UCSD-AML1 (cell line): ENCODE measurements around the gene RHBG.
A peak's percentile ranks its signal among the peaks of the same experiment; 100 is the strongest.
"Not testable (repeated sequence)": the region's sequence is repeated elsewhere in the genome, so short reads cannot be mapped to it uniquely, and the experiment has no call there.

Experiments
- DNase-seq: peaks from one replicate; lab custom pipeline; 2025; ENCODE audit not compliant: unreplicated experiment; lab: John Stamatoyannopoulos, UW

The RHBG gene

DNA sequence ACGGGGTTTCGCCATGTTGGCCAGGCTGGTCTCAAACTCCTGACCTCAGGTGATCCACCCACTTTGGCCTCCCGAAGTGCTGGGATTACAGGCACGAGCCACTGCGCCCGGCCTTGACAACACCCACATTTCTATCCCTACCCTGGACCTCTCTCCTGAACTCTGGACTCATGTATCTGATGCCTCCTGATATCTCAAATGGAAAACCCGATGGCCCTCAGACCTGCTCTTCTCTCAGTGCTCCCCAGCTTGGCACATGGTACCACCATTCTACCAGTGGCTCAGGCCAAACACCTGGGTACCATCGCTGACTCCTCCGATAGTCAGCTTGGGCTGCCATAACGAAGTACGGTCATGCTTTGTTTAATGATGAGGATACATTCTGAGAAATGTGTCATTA lies 8.5 kb upstream of the RHBG start:
- no peak for DNase-seq

DNA sequence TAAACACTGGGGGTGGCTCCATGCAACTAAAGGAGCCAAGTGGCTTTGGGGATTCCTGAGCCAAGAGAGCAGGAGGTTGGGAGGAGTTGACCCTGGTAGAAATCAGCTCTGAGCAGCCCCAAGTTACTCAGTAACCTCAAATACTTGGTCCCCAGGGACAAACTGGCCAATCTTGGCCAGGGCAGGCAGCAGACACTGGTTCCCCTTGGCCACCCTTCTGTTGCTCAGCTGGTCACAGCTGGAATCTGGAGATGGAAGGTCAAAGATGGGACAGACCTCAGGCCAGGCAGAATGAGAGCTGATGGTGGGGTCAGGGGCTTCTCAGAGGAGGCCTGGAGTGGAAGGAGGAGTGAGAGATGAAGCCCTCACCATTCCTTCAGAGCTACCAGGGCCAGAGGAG lies 3.3 kb upstream of the RHBG start:
- no peak for DNase-seq

DNA sequence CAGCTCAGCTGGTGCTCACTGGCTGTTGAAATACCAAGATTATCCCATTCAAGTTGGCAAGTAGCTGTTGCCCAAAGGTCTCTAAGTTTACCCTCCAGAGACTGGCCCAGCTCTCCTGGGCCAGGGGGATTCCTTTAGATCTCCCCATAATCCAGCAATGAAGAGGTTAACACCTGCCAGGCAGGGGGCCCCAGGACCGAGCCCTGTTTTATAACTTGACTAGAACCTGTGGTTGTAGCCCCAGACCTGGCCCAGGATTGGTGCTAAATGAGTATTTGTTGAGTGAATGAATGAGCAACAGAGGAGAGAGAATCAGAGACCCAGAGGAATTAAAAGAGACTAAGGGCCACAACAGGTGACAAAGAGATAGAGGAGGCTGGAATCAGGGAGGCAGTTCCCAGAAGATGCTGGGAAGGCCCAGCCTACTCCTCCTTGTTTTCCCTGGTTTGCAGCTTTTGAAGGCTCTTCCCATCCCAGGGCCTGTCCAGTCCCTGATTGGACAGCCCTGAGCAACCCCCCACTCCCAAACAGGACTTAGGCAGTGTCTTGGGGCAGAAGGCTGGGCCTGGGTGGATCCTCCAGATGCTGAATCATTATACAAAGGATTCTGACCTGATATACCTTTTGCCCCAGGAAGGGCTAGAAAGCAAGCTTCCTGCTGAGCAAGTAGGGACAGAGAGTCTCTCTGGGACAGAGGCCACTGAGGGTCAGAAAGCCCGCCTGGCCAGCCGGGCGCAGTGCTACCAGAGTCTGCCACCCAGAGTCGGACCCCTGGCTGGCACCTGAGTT lies 2.4 kb upstream of the RHBG start:
- no peak for DNase-seq

DNA sequence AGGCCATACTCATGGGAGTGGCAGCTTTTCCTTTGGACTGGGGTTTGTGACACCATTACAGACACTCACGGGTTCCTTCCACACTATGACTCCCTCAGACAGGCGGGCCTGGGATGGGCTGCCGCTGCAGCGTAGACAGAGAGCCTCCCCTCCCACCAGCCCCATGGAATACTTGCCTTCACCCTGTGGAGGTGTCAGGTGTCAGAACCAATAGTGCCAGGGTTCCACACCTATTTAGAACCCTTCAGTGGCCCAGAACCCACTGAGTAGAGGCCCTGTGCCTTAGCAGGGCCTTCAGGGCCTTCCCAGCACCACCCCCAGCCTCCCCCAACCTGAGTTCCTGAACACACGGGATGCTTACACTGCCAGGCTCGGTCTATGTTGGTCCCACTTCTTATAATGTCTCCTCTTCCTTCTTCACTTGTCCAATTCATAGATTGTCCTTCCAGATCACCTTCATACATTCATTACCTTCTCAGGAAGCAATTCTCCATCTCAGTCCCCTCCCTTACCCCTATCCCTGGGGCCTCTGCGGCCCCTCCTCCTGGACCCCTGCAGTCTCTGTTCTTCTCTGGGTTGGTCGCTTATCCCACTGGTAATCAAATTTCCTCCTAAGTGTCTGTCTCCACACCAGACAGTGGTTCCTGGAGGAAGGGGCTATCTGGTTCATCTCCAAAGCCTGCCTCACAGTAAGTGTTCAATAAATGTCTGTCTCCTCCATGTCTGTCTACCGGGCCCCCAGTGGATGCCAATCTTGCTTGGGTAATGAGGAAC lies 1.4 kb upstream of the RHBG start:
- DNase-seq, result no peak

DNA sequence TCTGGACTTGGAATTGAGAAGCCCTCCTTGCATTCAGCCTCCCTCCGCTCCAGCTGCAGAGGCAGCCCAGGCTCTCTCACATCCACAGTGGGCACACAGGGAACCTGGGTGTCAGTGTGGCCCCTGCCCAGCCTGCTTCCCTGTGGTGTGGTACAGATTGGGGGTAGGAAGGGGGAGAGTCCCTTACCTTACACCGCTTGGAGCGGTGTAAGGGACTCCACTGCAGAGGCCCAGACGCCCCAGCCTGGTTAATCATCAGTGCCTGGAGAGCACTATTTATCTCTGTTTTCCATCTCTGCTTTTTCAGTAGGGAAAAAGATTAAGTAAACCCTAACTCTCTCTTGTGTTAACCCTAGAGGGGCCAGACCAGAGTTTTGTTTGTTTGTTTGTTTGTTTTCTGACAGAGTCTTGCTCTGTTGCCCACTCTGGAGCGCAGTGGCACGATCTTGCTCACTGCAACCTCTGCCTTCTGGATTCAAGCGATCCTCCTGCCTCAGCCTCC lies 803 bp upstream of the RHBG start:
- DNase-seq, result no peak

DNA sequence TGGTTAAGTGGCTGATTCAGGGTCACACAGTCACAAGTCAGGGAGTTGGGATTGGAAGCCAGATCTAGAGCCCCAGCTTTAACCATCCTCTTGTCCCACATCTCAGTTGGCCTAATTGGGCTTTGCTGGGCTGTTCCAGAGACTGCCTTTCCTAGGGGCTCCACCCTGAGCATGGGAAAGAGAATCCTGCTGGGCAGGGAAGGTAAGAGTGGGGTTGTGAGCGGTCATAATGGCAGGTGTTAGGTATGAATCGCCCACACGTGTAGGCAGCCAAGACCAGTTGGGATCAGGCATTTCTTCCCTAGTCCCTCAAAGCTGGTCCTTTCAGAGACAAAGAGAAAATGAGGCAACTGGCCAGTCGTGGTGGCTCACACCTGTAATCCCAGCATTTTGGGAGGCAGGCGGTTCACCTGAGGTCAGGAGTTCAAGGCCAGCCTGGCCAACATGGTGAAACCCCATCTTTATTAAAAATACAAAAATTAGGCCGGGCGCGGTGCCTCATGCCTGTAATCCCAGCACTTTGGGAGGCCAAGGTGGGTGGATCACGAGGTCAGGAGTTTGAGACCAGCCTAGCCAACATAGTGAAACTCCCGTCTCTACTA lies 775 bp downstream of the RHBG start:
- DNase-seq, result not testable (repeated sequence)

DNA sequence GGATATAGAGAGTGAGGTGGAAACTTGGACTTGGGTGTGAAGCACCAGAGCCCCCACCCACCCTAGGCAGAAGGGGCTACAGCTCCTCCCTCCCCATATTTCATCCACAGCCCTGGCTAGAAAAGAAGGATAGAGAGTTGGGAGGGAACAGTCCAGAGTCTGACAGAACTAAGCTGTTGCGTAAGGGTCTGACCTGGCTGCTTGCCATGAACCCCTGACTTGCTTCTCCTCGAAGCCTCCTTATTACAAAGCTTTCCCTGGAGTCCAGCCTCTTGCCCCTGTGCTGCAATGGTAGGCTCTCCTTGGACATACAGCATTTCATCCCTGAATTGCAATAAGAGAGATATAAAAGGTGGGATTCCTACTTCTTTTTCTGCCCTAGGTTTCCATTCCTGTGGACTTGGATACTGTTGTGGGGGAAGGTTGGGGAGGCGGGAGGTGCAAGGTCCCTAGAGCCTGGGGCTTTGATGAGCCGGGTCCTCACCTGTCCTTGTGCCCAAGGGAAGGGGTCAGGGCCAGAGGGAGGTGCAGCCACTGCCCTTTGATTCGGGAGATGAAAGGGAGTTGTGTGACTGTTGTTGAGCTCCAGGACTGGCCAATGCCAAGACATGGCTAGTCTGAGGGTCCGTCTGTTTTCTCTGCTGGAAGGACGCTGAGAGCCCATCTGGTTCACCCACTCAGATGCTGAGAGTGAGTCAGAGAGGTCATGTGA lies 2.7 kb downstream of the RHBG start:
- DNase-seq, result no peak

DNA sequence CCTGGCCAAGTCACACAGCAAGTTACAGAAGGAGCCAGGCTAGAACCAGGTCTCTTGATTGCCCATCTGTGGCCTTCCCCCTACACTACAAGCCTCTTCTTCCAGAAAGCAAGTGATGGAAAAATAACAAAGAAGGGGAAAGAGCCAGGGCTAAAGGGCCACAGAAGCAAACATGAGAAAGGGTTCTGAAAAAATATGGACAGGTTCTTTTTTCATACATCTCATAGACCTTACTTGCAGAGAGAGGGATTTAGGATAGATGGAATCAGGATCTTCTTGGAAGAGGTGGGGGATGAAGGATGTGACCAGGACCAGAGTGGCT lies 3.2 kb downstream of the RHBG start:
- no peak for DNase-seq

DNA sequence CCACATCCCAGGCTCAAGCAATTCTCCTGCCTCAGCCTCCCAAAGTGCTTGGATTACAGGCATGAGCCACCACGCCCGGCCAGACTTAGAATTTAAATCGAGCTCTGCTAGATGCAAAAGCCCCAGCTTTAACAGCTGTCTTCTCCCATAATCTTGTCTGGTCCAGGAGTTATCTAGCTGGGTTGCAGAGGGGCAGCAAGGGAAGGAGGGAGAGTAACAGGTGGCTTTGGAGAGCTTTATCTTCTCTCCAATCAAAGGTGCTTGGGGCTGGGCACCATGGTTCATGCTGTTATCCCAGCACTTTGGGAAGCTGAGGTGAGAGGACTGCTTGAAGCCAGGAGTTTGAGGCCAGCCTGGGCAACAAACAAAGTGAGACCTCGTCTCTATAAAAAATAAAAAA lies 3.9 kb downstream of the RHBG start:
- DNase-seq, result no peak

DNA sequence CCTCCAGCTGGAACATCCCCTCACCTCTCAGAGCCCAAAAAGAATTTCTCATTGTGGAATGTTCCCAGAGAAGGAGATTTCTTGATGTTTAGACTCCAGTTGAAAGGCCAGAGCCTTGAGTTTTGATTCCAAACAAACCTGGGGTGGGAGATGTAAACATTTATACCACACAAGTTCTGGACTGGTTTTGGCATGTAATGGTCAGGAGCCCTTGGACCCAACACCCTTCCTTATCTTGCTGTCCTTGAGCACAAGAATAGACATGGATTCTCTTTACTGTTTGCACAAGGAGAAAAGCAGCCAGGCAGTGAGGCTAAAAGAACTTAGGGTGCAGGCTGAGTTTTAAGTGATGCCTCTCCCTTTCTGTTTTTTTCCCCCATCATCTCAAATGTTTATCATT lies 4.5 kb downstream of the RHBG start:
- no peak for DNase-seq

DNA sequence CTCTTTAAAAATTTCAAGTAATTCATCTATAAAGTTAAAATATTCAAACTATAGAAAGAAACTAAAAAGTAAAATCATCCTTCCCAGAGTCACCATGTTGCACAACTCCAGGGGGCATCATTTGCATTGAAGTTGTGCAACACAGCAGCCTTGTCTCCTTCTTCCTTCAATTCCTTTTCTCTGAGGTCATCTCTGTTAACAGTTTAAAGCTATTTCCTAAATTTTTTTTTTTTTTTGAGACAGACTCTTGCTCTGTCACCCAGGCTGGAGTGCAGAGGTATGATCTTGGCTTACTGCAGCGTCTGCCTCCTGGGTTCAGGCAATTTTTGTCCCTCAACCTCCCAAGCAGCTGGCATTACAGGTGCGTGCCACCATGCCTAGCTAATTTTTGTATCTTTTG lies 7.1 kb downstream of the RHBG start:
- DNase-seq, result no peak

DNA sequence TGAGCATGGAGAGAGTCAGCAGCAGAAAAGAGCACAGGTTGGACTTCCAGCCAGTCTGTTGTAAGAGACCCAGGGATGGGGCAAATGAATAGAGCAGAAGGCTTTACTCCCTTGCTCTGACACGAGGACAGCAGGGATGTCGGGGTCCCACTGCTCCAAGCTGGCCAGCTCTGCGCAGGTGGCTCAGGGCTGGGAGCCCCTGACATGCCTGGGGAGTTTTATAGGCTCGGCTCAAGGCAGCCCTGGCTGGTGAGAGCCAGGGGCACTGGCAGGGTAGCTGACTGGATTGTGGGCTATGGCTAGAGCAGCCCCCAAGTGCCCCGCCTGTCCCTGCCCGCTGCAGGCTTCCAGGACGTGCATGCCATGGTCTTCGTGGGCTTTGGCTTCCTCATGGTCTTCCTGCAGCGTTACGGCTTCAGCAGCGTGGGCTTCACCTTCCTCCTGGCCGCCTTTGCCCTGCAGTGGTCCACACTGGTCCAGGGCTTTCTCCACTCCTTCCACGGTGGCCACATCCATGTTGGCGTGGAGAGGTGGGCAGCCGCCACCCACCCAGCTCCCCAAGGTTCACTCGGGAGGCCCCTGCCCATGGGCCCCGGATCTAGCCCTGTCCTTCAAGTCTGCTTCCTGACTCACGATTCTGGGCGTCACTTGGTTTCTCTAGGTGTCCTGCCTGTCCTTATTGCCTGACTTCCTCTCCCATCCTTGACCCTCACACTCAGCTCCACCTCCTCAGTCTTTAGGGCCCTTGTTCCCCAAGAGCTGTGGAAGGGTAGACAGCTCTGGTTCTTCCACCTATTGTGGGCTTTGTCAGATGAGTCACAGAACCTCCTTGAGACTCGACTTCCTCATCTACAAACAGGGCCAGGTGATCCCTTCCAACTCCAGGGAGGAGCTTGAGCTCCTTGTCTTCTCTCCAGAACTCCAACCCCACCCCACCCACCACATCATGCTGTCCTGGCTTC lies 8.2 kb downstream of the RHBG start:
- no peak for DNase-seq

DNA sequence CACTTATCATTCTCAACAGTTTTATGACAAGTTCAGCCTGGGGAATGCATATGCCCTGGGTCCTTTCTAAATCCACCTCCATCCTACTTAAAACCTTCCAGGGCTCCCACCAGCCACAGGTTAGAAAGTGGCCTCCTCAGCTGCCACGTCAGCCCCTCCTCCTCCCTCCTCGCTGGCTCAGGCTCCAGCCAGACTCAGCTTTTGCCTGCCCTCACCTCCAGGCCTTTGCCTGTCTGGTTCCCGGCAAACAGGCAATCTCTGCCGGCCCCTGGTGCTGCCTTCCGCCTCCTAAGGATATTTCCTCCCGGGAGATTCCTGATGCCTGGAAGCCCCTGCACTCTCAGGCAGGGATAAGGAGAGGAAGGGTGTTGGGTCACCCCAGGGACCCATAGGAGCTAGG lies 9.5 kb downstream of the RHBG start:
- DNase-seq, result no peak

DNA sequence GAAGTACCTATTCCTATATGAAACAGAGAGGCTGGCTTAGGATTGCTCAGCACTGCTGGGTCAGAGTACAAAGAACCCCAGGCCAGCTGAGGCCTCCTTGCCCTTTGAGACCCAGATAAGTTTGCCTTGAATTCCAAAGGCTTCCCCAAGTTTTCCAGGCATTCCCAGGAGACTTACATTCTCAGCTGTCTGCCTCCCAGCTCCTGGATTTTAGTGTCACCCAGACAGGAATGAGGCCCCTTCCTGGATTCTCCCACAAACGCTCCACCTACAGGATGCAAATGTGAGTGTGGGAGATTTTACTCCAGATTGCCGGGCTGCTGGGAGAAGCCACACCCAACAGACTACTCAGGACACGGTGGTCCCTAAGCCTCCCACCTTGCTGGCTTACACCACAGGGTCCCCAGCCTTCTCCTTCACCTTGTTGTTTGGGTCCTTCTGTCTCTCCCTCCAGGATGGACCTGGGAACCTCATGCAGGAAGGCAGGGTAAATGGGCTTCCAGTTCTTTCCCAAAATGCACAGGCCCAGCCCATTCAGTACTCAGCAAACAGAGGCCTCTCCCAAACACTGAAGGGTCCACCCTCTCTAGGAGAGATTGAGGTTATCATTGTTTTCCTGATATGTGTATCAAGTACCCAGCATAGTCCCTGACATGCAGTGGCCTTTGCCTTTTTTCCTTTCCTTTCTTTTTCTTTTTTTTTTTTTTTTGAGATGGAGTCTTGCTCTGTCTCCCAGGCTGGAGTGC lies 10.6 kb downstream of the RHBG start:
- no peak for DNase-seq

DNA sequence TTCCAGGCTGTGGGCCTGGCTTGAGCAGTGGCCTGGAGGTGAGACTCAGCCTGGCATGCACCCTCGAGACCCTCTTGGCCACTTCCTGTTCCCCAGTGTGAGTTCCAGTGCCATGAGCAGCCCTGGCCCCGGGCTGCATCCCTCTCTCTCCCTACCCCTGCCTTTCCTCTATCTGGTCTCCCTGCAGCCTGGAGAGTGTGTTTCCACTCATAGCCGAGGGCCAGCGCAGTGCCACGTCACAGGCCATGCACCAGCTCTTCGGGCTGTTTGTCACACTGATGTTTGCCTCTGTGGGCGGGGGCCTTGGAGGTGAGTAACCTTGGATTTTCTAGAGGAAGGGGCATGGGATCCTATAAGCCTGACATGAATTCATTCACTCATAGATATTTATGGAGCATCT lies 13.6 kb downstream of the RHBG start:
- DNase-seq, result no peak

DNA sequence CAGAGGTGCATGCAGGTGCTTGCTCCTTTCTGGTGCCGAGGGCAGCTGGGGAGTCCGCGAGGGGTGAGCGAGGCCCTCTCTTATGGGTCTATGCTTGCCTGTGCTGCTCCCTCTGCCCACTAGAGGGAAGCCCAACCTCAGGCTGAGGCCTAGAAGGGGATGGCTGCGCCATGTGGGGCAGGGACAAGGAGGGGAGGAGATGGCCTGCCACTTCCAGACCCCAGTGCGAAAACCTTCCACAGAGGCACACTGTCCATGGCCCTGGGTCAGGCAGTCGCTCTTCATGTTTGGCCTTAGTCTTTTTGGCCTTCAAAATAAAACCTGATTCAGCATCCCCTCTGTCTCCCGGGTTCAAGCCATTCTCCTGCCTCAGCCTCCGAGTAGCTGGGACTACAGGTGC lies 14.0 kb downstream of the RHBG start:
- peak; percentile 67 for DNase-seq

DNA sequence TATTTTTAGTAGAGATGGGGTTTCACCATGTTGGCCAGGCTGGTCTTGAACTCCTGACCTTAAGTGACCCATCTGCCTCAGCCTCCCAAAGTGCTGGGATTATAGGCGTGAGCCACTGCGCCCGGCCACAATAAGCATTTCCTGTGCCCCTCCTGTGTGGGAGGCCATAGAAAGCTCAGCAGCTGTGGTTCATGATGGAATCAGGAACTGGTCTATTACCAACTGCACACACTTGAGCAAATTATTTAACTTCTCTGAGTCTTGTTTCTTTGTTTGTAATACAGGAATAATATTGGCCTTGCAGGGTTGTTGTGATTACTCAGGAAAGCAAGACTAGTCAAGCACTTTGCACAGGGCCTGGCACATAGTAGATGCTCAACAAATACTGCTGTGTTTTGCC lies 15.0 kb downstream of the RHBG start:
- DNase-seq, result peak; percentile 42

DNA sequence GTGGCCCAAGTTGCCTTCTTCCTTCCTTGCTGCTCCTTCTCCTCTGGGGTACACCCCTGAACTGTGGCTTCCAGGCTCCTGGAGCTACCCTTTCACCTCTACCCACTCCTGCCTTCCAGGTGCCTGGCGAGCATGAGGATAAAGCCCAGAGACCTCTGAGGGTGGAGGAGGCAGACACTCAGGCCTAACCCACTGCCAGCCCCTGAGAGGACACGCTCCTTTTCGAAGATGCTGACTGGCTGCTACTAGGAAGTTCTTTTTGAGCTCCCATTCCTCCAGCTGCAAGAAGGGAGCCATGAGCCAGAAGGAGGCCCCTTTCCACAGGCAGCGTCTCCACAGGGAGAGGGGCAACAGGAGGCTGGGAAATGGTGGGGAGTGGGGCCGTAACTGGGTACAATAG lies 15.6 kb downstream of the RHBG start:
- no peak for DNase-seq

DNA sequence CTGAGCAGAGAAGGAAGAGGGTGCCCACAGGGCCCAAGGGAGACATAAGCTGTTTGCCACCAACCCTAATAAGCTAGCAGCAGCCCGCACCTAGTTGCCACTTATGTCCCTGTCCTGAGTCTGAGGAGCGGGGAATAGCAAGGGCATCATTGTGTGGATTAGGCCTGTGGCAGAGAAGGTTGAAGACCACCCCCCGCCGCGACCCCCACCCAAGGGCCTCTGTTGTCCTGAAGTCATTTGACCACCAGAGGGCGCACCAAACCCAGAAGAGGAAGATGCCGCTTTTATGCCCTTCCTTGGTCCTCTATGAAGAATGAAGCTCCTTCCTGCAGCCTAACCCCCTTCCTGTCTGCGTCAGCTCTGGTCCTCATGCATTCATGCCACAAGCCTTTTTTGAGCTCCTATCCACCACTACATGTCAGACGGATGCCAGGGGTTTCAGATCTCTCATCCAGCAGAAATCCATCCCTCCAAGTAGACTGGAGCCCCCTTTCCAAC lies 16.6 kb downstream of the RHBG start:
- DNase-seq, result peak; percentile 72
